HG02571 (cell line): ENCODE data around the gene RIC8A.
"Not testable (repeated sequence)": the region's sequence is repeated elsewhere in the genome, so short reads cannot be mapped to it uniquely, and the experiment has no call there.

ENCODE experiments used
- ATAC-seq: cut with Tn5 transposase; IDR thresholded peaks from one replicate; pipeline ENCODE4 v1.9.1; 2021; ENCODE audit warnings: mild to moderate bottlenecking, moderate library complexity; ENCODE audit not compliant: unreplicated experiment

RIC8A gene

GRCh38 chr11:207208-207862, at the start of gene RIC8A, which contains the start of gene BET1L:
TSS of gene RIC8A (plus strand) at chr11:207708. CDS start at chr11:208855, 1,147 bp downstream.
TSS of gene BET1L (minus strand) at chr11:207399. CDS start at chr11:207321, 78 bp downstream.
- peak; percentile 77 for ATAC-seq

GRCh38 chr11:180242-180641, 27.3 kb upstream of the RIC8A start:
- ATAC-seq, result not testable (repeated sequence)

- ATAC-seq, result not testable (repeated sequence)
Measured at GRCh38 chr11:189200-189783, 18.2 kb upstream of the RIC8A start.

- ATAC-seq, result not testable (repeated sequence)
Measured at GRCh38 chr11:189843-190311, 17.6 kb upstream of the RIC8A start.

- not testable (repeated sequence) for ATAC-seq
Measured at GRCh38 chr11:190546-190945, 17.0 kb upstream of the RIC8A start.

- ATAC-seq, result not testable (repeated sequence)
Measured at GRCh38 chr11:191490-192478, 15.7 kb upstream of the RIC8A start.

GRCh38 chr11:192674-193128, 14.8 kb upstream of the RIC8A start, which contains the start of gene SCGB1C1:
TSS of gene SCGB1C1 (plus strand) at chr11:193078. CDS start at chr11:193100, 22 bp downstream.
- not testable (repeated sequence) for ATAC-seq

- not testable (repeated sequence) for ATAC-seq
Measured at GRCh38 chr11:193481-193880, 14.0 kb upstream of the RIC8A start.

GRCh38 chr11:196786-197731, 10.4 kb upstream of the RIC8A start:
- no peak for ATAC-seq

- ATAC-seq, result no peak
Measured at GRCh38 chr11:197741-198235, 9.7 kb upstream of the RIC8A start.

- no peak for ATAC-seq
Measured at GRCh38 chr11:198236-198806, 9.2 kb upstream of the RIC8A start.

GRCh38 chr11:199004-199581, 8.4 kb upstream of the RIC8A start:
- no peak for ATAC-seq

- no peak for ATAC-seq
Measured at GRCh38 chr11:199782-200181, 7.7 kb upstream of the RIC8A start.

GRCh38 chr11:200224-201003, 7.1 kb upstream of the RIC8A start:
- no peak for ATAC-seq

GRCh38 chr11:201966-202365, 5.5 kb upstream of the RIC8A start:
- no peak for ATAC-seq

GRCh38 chr11:202490-202889, 5.0 kb upstream of the RIC8A start:
- no peak for ATAC-seq

- ATAC-seq, result no peak
Measured at GRCh38 chr11:203056-203944, 4.2 kb upstream of the RIC8A start.
